Gastroesophageal sphincter (tissue), 4 donors: ENCODE measurements around the gene TMX3. TPM values are rescaled to one million over a fixed set of nuclear protein-coding genes. Genes with fewer than 3 reads are reported as not detected.

Experiments
- ATAC-seq: fragments of 150-250 bp; one replicate; pipeline ENCODE4 v1.9.1; 2016; ENCODE audit warnings: mild to moderate bottlenecking, moderate library complexity
- H3K27ac ChIP-seq, 4 donors: fragments of 200-600 bp; sonication (generic) in 3 of 4; 1 replicate in 3 of 4; 2 replicates in 1 of 4; pipeline ENCODE4 v1.5.1; 2016 to 2019
- H3K27me3 ChIP-seq: fragments of 200-600 bp; sonication (generic); one replicate; pipeline ENCODE4 v1.5.1; 2019
- H3K36me3 ChIP-seq, 2 donors: fragments of 200-600 bp; sonication (generic); one replicate each; pipeline ENCODE4 v1.5.1; 2019; ENCODE audit warnings: control low read depth in 1 of 2
- H3K4me1 ChIP-seq, 3 donors: fragments of 200-600 bp; sonication (generic); 1 replicate in 2 of 3; 2 replicates in 1 of 3; pipeline ENCODE4 v1.5.1; 2016 to 2019; ENCODE audit warnings: control low read depth in 2 of 3
- H3K4me3 ChIP-seq, 2 donors: fragments of 200-600 bp; sonication (generic); one replicate each; pipeline ENCODE4 v1.5.1; 2019; ENCODE audit warnings: mild to moderate bottlenecking in 1 of 2, moderate library complexity in 1 of 2
- H3K9me3 ChIP-seq, 3 donors: fragments of 200-600 bp; sonication (generic); one replicate each; pipeline ENCODE4 v1.5.1; 2017 to 2019; ENCODE audit warnings: control low read depth in 2 of 3
- EP300 ChIP-seq: sonication (generic); formaldehyde crosslinking; IDR thresholded peaks from one replicate; pipeline ENCODE4 v1.6.1; 2017; ENCODE audit warnings: antibody characterized with exemption, mild to moderate bottlenecking
- POLR2A ChIP-seq, 2 donors: fragments of 450-650 bp; IDR thresholded peaks; one replicate each; pipeline ENCODE4 v1.6.1; 2017; ENCODE audit warnings: antibody characterized with exemption in 2 of 2, mild to moderate bottlenecking in 2 of 2, moderate library complexity in 1 of 2
- POLR2AphosphoS5 ChIP-seq: sonication (generic); formaldehyde crosslinking; IDR thresholded peaks from one replicate; pipeline ENCODE4 v1.6.1; 2017; ENCODE audit warnings: antibody characterized with exemption
- WGBS, 2 donors: methylation state at CpG; one replicate each; pipeline ENCODE4 v1.1.5; 2018; ENCODE audit warnings: low coverage in 1 of 2; 5-methylcytosine and 5-hydroxymethylcytosine counted together
- total RNA-seq, 4 donors: library from RNA; depleted of rRNA; stranded (reverse); fragments of >200 nt; gene quantifications; one replicate each; pipeline ENCODE4 v1.1.0, GENCODE V29; 2016
- TF ChIP-seq, protein P1 (sequence below), 4 experiments: fragments of 200-600 bp in 2 of 4; fragments of 450-650 bp in 2 of 4; sonication (generic) in 1 of 4; IDR thresholded peaks; one replicate each; pipeline ENCODE4 v1.5.1; 2017 to 2019; ENCODE audit warnings: antibody characterized with exemption in 4 of 4, mild to moderate bottlenecking in 2 of 4, moderate library complexity in 2 of 4

The TMX3 gene
- total RNA-seq, 4 donors from 2014 or later: 30.5 to 43.3 (median 33.3) TPM

DNA sequence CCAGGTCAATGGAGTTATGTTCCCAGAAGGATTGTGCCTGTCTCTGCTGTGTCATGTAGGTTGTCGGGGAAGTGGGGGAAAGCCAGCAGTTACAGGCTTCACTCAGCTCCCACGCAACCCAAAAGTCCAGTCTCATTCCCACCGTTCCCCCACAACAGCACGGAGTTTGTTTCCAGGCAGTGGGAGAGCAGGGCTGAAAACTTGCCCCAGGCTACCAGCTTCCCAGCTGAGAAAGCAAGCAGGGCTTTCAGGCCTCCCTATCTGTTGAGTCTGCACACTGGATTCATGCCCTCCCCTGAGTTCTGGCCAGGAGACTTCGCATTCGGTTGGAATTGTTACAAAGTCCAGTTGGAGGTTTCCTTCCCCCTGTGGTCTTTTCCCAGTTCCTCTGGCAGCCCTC, 76.3 kb downstream of the TMX3 start:
- ATAC-seq: no peak
- 52% methylated on average over 2 of the region's 6 CpGs; no CpG with 5 or more reads in 1 of the 2 donors for WGBS, 2 donors
- H3K4me3 ChIP-seq: no peak overlapping the region
- no peaks in the 10 kb centered on the region for H3K36me3 ChIP-seq
- H3K9me3 ChIP-seq: peaks cover 0 to 17% (median 0%) of the 10 kb centered on the region in 3 donors
- no peak overlapping the region for H3K27ac ChIP-seq
- no peak for TF ChIP-seq POLR2AphosphoS5
- TF ChIP-seq POLR2A (IDR thresholded peaks at IDR 0.05): no peak
- H3K27me3 ChIP-seq: no peaks in the 10 kb centered on the region
- H3K4me1 ChIP-seq: no peaks in the 10 kb centered on the region

DNA sequence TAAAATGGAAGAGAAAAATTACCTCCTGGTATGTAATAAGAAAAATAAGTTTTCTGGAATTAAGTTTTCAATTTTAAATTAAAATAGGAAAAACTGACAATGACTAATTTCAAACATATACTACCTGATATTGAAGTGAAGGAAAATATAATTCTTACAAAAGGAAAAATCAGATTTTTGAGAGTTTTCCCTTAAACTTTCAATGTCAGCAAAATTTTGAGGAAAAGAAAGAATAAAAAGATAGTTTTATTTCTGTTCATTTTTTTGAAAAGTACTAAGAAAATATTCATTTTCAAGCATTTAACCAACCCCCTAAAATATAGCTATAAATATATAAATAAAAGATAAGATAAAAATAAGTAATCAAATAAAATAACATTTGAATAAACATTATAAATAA, 87.1 kb downstream of the TMX3 start:
- no peak for ATAC-seq
- TF ChIP-seq POLR2AphosphoS5 (no peak), EP300 (no peak), POLR2A (IDR thresholded peaks at IDR 0.05) (no peak)
- TF ChIP-seq, protein P1, sequence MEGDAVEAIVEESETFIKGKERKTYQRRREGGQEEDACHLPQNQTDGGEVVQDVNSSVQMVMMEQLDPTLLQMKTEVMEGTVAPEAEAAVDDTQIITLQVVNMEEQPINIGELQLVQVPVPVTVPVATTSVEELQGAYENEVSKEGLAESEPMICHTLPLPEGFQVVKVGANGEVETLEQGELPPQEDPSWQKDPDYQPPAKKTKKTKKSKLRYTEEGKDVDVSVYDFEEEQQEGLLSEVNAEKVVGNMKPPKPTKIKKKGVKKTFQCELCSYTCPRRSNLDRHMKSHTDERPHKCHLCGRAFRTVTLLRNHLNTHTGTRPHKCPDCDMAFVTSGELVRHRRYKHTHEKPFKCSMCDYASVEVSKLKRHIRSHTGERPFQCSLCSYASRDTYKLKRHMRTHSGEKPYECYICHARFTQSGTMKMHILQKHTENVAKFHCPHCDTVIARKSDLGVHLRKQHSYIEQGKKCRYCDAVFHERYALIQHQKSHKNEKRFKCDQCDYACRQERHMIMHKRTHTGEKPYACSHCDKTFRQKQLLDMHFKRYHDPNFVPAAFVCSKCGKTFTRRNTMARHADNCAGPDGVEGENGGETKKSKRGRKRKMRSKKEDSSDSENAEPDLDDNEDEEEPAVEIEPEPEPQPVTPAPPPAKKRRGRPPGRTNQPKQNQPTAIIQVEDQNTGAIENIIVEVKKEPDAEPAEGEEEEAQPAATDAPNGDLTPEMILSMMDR (IDR thresholded peaks at IDR 0.05): no peak
- no peaks in the 10 kb centered on the region for H3K9me3 ChIP-seq
- H3K27ac ChIP-seq: no peak overlapping the region
- no peaks in the 10 kb centered on the region for H3K4me1 ChIP-seq
- no peaks in the 10 kb centered on the region for H3K36me3 ChIP-seq
- H3K4me3 ChIP-seq: no peak overlapping the region
- no peaks in the 10 kb centered on the region for H3K27me3 ChIP-seq

Other genes starting within 250 kb of the TMX3 start
- 10 to 100 TPM in 1 of 4 donors, 1 to 10 TPM in 3; 3.8 to 15.1 (median 4.9) TPM for gene CCDC102B, start 83.0 kb upstream of the TMX3 start, total RNA-seq